GM10266 (cell line): ENCODE measurements around the gene PCOLCE2.

Experiments used
- DNase-seq: peaks from one replicate; pipeline ENCODE4 v3.0.0; 2012; ENCODE audit errors: extremely low spot score
- TF ChIP-seq, protein P1 (sequence below): IDR thresholded peaks from 2 replicates; pipeline ENCODE4 v1.5.1; 2012; ENCODE audit warnings: mild to moderate bottlenecking, low read depth; ENCODE audit not compliant: control insufficient read depth, insufficient read depth; ENCODE audit errors: missing control alignments

The PCOLCE2 gene

DNA sequence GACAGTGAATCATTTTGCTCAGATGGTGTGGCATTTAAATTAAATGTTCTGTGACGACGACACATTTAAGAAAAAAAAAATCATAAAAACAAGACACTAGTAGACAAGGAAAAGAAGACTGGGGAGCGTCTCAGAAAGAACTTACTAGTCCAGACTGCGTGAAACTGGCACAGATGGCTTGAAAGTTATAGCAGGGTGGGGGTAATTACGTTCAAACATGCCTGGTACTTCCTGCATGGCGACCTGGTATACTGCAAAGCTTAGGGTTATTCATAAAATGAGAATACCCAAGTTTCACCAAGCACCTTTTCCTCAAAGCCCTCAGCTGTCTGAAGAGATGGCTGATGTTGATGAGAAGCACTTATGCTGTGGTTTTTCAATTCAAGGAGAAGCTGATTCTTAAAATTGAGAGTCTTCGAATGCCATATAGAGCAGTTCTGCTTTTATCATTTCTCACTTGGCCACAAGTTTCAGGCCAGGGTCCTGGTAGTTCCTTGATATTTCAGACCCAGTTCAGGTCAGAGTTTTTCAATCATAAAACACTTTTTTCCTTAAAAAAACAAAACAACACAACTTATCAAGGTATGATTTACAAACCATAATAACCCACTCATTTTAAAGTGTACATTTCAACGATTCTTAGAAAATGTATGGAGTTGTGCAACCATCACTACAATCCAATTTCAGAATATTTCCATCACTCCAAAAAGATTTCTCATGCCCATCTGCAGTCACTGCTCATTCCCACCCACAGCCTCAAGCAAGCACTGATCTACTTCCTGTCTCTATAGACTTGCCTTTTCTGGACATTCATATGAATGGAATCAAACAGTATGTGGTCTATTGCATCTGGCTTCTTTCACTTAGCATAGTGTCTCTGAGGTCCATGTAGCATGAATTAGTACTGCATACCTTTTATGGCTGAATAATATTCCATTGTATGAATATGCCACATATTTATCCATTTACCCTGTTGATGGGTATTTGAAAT lies 24.7 kb downstream of the PCOLCE2 start:
- no peak for DNase-seq
- TF ChIP-seq, protein P1, sequence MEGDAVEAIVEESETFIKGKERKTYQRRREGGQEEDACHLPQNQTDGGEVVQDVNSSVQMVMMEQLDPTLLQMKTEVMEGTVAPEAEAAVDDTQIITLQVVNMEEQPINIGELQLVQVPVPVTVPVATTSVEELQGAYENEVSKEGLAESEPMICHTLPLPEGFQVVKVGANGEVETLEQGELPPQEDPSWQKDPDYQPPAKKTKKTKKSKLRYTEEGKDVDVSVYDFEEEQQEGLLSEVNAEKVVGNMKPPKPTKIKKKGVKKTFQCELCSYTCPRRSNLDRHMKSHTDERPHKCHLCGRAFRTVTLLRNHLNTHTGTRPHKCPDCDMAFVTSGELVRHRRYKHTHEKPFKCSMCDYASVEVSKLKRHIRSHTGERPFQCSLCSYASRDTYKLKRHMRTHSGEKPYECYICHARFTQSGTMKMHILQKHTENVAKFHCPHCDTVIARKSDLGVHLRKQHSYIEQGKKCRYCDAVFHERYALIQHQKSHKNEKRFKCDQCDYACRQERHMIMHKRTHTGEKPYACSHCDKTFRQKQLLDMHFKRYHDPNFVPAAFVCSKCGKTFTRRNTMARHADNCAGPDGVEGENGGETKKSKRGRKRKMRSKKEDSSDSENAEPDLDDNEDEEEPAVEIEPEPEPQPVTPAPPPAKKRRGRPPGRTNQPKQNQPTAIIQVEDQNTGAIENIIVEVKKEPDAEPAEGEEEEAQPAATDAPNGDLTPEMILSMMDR = no peak

DNA sequence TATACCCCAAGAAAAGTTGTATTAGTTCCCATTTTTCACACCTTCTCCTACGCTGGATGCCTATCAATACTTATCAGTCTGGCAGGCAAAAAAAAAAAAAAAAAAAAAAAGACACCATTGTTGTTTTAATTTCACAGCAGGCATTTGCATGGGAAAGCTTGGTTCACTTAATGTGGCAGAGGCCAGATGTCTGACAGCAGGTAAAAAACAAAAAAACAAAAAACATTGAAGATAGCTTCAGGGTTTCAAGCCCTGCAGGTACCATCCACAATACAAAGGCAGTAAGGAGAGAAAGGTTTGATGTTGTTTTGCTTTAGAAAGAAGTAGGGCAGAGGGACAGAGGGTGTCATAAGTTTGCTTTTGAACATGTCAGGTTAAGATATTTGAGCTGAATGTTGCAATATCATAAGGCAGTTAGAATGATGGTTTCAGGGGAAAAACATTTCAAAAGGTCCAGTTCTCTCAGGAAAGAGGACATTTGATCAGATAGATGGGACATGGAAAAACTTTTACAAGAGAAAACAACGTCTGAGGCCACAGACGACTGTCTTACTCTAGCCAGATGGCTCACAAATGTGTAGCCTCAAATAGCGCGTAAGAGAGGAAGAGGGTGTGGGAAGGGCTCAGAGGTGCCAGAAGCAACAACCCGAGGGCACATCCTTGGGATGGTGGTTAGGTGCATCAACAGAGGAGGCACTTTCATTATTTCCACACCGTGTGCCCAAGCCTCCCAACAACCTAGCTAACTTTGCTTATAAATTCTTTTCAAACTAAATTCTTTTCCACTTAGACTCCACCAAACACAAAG lies 25.7 kb downstream of the PCOLCE2 start:
- no peak for DNase-seq
- TF ChIP-seq, protein P1 = no peak

DNA sequence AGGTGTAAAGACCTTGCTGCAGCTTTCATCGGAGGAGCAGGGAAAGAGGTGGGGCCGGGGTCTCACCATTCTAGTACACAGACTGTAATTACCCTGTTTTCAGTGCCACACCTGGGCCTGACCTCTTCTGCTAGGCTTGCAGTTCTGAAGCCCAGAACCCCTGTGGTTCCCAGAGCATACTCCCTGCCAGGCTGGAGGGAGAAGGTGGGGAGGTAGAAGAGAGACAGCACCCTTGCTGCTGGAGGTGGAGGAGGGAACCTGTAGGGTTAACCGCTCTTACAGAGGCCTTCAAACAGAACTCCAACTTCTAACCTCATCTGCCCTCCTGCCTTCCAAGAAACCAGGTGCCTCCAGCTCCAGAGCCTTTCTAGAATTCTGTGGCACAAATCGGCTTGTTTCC lies 27.0 kb downstream of the PCOLCE2 start:
- TF ChIP-seq, protein P1 = no peak
- DNase-seq = no peak

DNA sequence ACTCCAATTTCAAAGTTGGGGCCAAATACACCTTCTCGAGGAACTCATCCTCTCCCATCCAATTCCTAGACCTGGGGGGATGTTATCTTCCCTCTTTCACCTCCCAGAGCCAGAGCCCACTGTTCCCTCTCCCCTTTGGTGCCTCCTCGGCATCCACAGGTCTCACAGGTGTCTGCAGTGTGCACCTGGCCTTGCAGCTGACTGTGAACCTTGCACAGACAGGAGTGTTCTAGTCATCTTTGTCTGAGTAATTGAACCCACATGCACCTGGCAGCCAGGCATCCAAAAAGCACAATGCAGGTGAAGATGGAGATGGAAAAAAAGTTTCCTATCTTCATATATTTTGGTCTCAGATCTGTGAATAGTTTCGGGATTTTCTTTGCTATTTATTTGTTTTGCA lies 30.8 kb downstream of the PCOLCE2 start:
- TF ChIP-seq, protein P1 = no peak
- DNase-seq = no peak

DNA sequence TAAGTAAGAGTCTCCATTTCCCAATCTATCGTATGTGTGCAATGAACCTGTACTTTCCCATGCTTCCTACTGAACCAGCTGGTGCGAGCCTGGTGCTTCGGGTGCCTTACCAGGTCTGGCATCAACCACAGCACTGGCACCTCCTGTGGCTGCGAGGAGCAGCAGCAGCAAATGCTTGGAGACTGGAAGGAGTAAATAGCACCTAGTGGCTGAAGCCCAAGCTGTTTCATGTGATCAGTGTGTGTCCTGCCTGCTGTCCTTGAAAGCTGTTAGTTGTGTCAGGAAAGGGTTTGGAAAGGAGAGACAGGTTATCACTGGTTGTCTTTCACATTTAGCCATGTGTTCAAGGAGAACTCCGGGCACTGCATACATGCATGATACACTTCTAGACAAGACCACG lies 31.8 kb downstream of the PCOLCE2 start:
- TF ChIP-seq, protein P1 = no peak
- no peak for DNase-seq

DNA sequence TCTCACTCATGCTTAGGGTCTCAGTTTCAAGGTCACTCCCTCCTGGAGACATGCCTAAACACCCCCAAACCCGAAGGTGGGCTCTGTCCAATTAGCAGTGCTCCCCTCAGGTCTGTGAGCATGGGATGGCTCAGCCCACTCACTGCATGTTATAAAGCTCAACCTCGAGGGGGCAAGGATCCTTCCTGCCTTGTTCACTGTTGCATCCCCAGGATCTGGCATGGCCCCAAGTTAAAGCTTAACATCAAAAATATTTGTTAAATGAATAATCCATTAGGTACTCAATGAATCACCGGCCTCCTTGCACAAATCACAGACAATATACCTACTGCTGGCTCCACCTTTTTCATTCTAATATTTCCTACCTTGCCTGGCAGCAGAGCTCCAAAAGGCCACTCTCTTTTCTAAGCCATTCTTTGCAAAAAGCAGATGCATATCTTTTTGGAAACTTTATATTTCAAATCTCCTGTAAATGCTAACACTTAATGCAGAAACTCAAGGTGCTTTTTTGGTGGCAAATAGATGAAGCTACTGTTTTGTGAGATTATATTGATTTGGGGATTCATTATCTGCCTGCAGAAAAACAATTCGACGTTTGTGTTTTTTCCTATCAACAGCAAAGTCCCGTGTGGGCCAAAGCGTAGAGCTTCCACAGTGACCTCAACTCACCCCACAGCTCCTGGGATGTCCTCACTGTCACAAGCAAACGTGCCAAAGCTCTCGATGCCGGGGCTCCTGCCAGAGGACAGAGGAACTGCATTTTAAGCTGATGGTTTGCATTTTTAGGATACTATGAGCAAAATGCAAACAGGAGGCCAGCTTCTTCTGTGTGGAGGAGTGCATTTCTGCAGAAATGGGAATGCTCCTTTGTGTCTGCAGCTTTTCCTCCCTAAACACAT lies 35.4 kb downstream of the PCOLCE2 start:
- TF ChIP-seq, protein P1 = no peak
- no peak for DNase-seq
